ENCODE results near the gene TBC1D22A.

TBC1D22A gene

GRCh38 chr22:46933040-46933930, 170.8 kb downstream of the TBC1D22A start:
- DNase-seq (ENCODE audit: low read depth, low spot score): no peak

GRCh38 chr22:46934172-46934745, 171.8 kb downstream of the TBC1D22A start:
- DNase-seq (ENCODE audit: low read depth, low spot score): no peak

GRCh38 chr22:46934746-46935491, 172.5 kb downstream of the TBC1D22A start:
- peak; percentile 88 for DNase-seq (ENCODE audit: low read depth, low spot score)

- DNase-seq (ENCODE audit: low read depth, low spot score): no peak
Measured at GRCh38 chr22:46935506-46936377, 173.3 kb downstream of the TBC1D22A start.

GRCh38 chr22:46936378-46936903, 174.0 kb downstream of the TBC1D22A start:
- DNase-seq (ENCODE audit: low read depth, low spot score): peak; percentile 78

GRCh38 chr22:46937185-46937584, 174.7 kb downstream of the TBC1D22A start:
- no peak for DNase-seq (ENCODE audit: low read depth, low spot score)

GRCh38 chr22:46937939-46938338, 175.5 kb downstream of the TBC1D22A start:
- DNase-seq (ENCODE audit: low read depth, low spot score): no peak

- DNase-seq (ENCODE audit: low read depth, low spot score): no peak
Measured at GRCh38 chr22:46941968-46942798, 179.7 kb downstream of the TBC1D22A start.

- no peak for DNase-seq (ENCODE audit: low read depth, low spot score)
Measured at GRCh38 chr22:46942799-46943785, 180.6 kb downstream of the TBC1D22A start.

- no peak for DNase-seq (ENCODE audit: low read depth, low spot score)
Measured at GRCh38 chr22:46945481-46945880, 183.0 kb downstream of the TBC1D22A start.

GRCh38 chr22:46946383-46946962, 184.0 kb downstream of the TBC1D22A start:
- DNase-seq (ENCODE audit: low read depth, low spot score): no peak

- no peak for DNase-seq (ENCODE audit: low read depth, low spot score)
Measured at GRCh38 chr22:46947516-46948257, 185.2 kb downstream of the TBC1D22A start.

GRCh38 chr22:46948411-46949144, 186.1 kb downstream of the TBC1D22A start:
- DNase-seq (ENCODE audit: low read depth, low spot score): no peak

GRCh38 chr22:46951350-46951749, 188.9 kb downstream of the TBC1D22A start:
- no peak for DNase-seq (ENCODE audit: low read depth, low spot score)

- DNase-seq (ENCODE audit: low read depth, low spot score): no peak
Measured at GRCh38 chr22:46951973-46952372, 189.5 kb downstream of the TBC1D22A start.

- no peak for DNase-seq (ENCODE audit: low read depth, low spot score)
Measured at GRCh38 chr22:46953968-46954765, 191.7 kb downstream of the TBC1D22A start.

Data from astrocyte of the hippocampus (primary cell).